DOHH2 (cell line): Measurements from ENCODE around the gene KSR1.

Experiments
- CTCF ChIP-seq: fragments of 200-600 bp; sonication (generic); IDR thresholded peaks from one replicate; pipeline ENCODE4 v1.5.1; 2014; ENCODE audit warnings: antibody characterized with exemption, mild to moderate bottlenecking, low read depth, low read length; ENCODE audit not compliant: poor library complexity, severe bottlenecking
- EZH2phosphoT487 ChIP-seq: fragments of 200-600 bp; sonication (generic); IDR thresholded peaks from 2 replicates; pipeline ENCODE4 v1.6.1; 2017; ENCODE audit warnings: borderline replicate concordance, mild to moderate bottlenecking, antibody characterized with exemption, low read length, moderate library complexity, mixed read lengths

- TF ChIP-seq CTCF (no peak), EZH2phosphoT487 (no peak)
Measured at GRCh38 chr17:27646232-27646631, 190.0 kb downstream of the KSR1 start.
